ENCODE results near the gene TRIP10.

Gene TRIP10

DNA sequence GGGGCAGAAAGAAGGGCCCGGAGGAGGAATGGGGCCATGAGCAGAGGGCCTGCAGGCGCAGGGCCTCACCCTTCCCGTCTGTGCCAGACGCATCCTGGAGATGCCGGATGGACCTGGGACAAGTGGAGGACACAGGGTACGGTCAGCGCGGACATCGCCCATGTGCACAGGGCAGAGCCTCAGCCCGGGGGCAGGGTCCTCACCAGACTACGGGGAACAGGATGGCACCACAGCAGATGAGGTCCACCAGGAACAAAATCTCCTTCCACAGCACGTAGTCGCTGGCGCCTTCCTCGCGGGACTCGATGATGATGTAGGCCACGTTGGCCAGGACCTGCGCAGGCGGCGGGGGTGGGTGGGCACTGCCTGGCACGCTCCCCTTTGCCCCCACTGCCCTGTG lies 7.7 kb upstream of the TRIP10 start:
- Histone ChIP-seq H3K4me1 (ENCODE audit: control insufficient read depth, insufficient read depth, low read length) (peaks cover 41% of the 10 kb centered on the region), H3K27me3 (ENCODE audit: control insufficient read depth, insufficient read depth, low read length) (no peaks in the 10 kb centered on the region), H3K36me3 (ENCODE audit: control insufficient read depth, insufficient read depth, low read length) (peaks cover 7% of the 10 kb centered on the region), H3K9me3 (ENCODE audit: control insufficient read depth, low read length) (no peaks in the 10 kb centered on the region), H3K4me3 (ENCODE audit: low read length) (no peak overlapping the region), H3K9ac (ENCODE audit: low read length) (no peak overlapping the region)

DNA sequence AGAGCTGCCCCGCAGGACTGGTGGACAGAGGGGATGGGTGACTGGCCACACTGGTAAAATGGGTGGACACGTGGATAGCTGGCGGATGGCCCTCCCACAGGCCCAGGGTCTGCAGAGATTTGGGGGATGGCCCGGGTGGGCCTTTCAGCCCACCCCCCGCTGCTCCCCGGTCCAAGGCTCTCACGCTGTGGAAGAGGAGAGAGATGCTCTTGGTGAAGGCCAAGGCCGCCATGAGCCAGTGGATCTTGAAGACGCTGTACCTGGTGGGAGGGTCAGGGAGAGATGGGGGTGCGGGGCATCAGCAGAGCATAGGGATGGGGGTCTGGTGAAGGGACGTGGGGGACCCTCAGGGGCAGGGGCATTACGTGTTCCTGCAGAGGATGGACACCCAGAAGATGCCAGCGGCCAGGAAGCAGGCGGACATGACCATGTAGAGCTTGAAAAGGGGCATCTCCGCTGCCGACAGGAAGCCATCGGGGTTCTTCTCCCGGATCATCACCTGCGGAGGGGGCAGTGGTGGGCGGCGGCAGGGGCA lies 6.6 kb upstream of the TRIP10 start:
- Histone ChIP-seq H3K9ac (ENCODE audit: low read length) (no peak overlapping the region), H3K9me3 (ENCODE audit: control insufficient read depth, low read length) (no peaks in the 10 kb centered on the region), H3K27me3 (ENCODE audit: control insufficient read depth, insufficient read depth, low read length) (no peaks in the 10 kb centered on the region), H3K4me3 (ENCODE audit: low read length) (no peak overlapping the region), H3K4me1 (ENCODE audit: control insufficient read depth, insufficient read depth, low read length) (peaks cover 42% of the 10 kb centered on the region), H3K36me3 (ENCODE audit: control insufficient read depth, insufficient read depth, low read length) (peaks cover 7% of the 10 kb centered on the region)

DNA sequence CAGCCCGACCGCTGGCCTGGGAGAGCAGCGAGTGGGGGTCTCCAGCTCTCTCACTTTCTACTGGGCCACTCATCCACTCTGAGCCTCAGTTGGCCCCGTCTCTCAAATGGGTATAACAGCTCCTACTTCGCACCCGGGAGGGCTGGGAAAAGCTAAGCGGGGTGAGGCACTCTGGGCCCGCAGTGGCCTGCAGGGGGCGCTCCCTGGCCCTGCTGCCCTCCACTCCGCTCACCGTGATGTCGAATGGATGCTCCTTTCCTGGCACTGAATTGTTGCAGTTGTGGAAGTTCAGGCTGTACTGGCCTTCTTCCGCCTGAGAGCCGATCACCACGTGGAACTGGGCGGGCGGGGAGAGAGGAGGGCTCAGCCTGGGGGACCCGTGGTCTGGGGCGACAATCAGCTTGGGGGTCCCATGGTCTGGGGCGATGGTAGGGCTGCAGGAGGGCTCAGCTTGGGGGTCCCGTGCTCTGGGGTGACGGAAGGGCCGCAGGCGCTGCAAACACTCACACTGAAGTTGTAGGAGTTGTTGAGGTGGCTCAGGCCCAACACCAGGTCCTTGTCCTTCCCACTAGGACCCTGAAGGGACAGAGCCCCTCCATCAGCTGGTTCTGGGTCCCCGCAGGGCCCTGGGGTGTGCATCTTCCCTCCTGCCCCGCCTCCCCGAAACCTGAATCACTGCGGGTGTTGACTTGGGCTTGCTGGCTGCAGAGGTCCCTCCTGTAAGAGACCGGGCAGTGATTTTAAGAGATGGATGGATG lies 6.0 kb upstream of the TRIP10 start:
- Histone ChIP-seq H3K4me1 (ENCODE audit: control insufficient read depth, insufficient read depth, low read length) (peaks cover 44% of the 10 kb centered on the region), H3K4me3 (ENCODE audit: low read length) (no peak overlapping the region), H3K36me3 (ENCODE audit: control insufficient read depth, insufficient read depth, low read length) (peaks cover 7% of the 10 kb centered on the region), H3K9ac (ENCODE audit: low read length) (no peak overlapping the region), H3K27me3 (ENCODE audit: control insufficient read depth, insufficient read depth, low read length) (no peaks in the 10 kb centered on the region), H3K9me3 (ENCODE audit: control insufficient read depth, low read length) (no peaks in the 10 kb centered on the region)

DNA sequence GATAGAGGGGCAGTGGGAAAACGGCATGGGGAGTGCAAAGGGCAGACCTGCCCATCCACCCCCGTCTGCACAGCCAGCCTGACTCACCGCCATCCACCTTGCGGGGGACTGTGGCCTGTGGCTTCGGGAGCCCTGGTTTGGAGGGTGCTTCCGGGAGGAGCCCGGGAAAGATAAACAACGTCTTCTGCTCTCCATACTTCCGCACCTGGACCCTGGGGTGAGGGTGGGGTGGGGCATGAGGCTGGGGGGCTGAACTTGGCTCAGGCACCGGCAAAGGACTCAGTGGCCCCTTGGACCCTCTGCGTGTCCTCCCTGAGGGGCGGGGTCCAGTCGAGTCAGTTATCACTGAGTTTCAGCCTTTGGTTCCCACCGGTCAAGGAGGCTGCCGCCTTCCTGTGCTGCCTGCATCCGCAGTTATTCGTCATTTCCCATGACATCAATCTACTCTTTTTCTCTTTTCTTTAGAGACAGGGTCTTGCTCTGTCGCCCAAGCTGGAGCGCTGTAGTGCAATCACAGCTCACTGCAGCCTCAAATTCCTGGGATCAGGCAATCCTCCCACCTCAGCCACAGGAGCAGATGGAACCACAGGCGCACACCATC lies 5.3 kb upstream of the TRIP10 start:
- Histone ChIP-seq H3K36me3 (ENCODE audit: control insufficient read depth, insufficient read depth, low read length) (peaks cover 7% of the 10 kb centered on the region), H3K9me3 (ENCODE audit: control insufficient read depth, low read length) (no peaks in the 10 kb centered on the region), H3K4me3 (ENCODE audit: low read length) (no peak overlapping the region), H3K27me3 (ENCODE audit: control insufficient read depth, insufficient read depth, low read length) (no peaks in the 10 kb centered on the region), H3K4me1 (ENCODE audit: control insufficient read depth, insufficient read depth, low read length) (peaks cover 44% of the 10 kb centered on the region), H3K9ac (ENCODE audit: low read length) (no peak overlapping the region)

DNA sequence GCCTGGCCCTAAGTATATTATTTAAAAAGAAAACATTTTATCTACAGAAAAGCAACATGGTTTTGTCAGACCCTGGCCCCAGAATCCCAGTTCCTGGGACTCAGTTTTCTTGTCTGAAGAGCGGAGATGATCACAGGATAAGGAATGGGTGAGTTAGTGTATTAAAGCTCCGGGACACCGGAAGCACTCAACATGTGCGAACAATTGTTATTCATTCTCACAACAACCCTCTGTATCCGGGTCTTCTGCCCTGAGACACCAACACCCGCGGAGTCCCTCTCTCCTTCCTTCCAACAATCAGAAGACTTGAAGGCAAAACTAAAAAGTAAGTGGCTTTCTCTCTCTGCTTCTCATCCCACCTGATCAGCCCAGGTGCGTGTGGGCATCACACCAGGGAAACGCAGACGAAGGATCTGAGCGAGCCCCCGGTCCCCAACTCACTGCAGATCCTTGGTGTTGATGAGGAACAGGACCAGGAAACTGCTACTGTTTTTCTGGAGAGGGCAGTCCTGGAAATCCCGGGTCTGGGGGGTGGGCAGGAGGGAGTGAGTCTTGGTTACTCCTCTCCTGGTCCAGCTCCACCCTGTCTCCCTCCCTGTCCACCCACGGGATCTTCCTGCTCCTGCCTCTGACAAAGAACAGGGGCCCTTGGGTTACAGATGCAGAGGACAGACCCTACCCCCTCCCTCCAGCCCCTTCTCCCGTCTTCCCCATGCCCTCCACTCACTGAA lies 4.1 kb upstream of the TRIP10 start:
- Histone ChIP-seq H3K4me3 (ENCODE audit: low read length) (no peak overlapping the region), H3K9ac (ENCODE audit: low read length) (peak overlapping the region; percentile 73), H3K27me3 (ENCODE audit: control insufficient read depth, insufficient read depth, low read length) (no peaks in the 10 kb centered on the region), H3K36me3 (ENCODE audit: control insufficient read depth, insufficient read depth, low read length) (peaks cover 7% of the 10 kb centered on the region), H3K4me1 (ENCODE audit: control insufficient read depth, insufficient read depth, low read length) (peaks cover 35% of the 10 kb centered on the region), H3K9me3 (ENCODE audit: control insufficient read depth, low read length) (no peaks in the 10 kb centered on the region)

DNA sequence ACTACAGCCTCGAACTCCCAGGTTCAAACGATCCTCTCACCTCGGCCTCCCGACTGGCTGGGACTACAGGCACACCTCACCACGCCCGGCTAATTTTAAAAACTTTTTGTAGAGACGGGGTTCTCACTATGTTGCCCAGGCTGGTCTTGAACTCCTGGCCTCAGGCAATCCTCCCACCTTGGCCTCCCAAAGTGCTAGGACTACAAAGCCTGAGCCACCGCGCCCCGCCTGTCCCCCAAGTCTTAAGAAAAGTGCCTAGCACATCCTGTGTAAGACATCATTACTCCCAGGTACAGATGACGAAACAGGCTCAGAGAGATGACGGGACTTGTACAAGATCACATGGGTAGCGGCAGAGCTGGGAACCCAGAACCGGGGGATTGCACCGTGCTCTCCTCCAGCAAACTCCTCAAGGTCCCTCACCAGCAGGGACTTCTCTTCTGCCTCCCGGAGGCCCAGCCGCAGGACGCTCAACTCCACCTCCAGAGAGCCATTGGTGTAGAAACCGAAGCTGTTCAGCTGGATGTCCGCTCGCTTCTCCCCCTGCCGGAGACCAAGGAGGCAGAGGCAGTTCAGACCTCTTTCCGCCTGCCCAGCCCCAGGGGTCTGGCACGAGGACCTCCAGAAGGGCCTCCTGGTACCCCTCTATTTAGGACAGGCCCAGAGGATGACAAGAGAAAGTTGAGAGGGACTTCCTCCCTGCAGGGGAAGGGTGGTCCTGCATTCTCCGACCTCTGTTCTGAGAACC lies 3.1 kb upstream of the TRIP10 start:
- peak overlapping the region; percentile 29 for H3K4me3 ChIP-seq (ENCODE audit: low read length)
- H3K9me3 ChIP-seq (ENCODE audit: control insufficient read depth, low read length), result no peaks in the 10 kb centered on the region
- H3K36me3 ChIP-seq (ENCODE audit: control insufficient read depth, insufficient read depth, low read length), result peaks cover 7% of the 10 kb centered on the region
- H3K4me1 ChIP-seq (ENCODE audit: control insufficient read depth, insufficient read depth, low read length), result peaks cover 36% of the 10 kb centered on the region
- H3K27me3 ChIP-seq (ENCODE audit: control insufficient read depth, insufficient read depth, low read length), result no peaks in the 10 kb centered on the region
- H3K9ac ChIP-seq (ENCODE audit: low read length), result peak overlapping the region; percentile 73

DNA sequence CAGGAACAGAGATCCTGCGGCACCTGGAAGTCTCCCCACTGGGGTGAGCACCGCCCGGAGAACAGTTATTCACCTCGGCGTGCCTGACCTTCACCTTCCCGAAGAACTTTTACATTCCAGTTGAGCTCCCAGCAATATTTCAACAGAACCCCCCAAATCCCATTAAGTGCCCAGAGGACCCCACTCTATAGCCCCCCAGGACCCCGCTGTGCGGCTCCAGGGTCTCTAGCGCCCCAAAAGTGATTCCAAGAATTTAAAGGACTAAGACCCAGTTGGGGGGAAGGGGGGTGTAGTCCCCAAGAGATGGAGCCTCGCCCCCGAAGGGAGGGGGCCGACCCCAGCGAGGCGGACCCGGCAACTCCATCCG lies 2.6 kb upstream of the TRIP10 start:
- Histone ChIP-seq H3K36me3 (ENCODE audit: control insufficient read depth, insufficient read depth, low read length) (peaks cover 7% of the 10 kb centered on the region), H3K4me1 (ENCODE audit: control insufficient read depth, insufficient read depth, low read length) (peaks cover 36% of the 10 kb centered on the region)

DNA sequence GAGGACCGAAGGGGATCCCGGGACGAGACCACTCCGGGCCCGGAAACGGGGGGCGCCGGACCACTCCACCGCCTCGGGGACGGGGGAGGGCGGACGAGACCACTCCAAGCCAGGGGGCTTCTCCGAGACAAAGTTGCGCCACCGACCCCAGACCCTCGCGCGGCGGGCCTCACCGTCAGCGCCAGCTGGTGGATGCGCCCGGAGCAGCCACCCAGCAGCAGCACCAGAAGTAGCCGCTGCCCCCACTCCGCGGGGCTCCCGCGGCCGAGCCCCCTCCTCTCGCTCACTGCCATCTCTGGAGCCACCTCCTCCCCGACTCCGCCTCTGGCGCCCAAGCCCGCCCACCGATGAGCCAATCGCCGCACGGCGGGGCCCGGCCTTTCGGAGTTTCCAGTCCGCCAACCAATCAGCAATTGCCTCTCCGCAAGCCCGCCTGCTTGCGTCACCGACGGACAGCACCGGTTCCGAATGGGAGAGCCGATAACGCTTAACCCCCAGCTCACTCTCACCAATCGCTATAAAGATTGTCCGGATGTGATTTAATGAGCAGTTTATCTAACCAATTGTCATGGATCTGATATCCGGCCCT lies 2.1 kb upstream of the TRIP10 start, which contains the start of gene GPR108:
GPR108 (minus strand) TSS at position 297 of the 589 bp plus-strand sequence; CDS start at position 293, 4 bp downstream.
- H3K4me1 ChIP-seq (ENCODE audit: control insufficient read depth, insufficient read depth, low read length), result peaks cover 36% of the 10 kb centered on the region
- no peaks in the 10 kb centered on the region for H3K27me3 ChIP-seq (ENCODE audit: control insufficient read depth, insufficient read depth, low read length)
- H3K36me3 ChIP-seq (ENCODE audit: control insufficient read depth, insufficient read depth, low read length), result peaks cover 7% of the 10 kb centered on the region
- no peaks in the 10 kb centered on the region for H3K9me3 ChIP-seq (ENCODE audit: control insufficient read depth, low read length)
- peak within 1 kb of the TSS; percentile 73 for H3K9ac ChIP-seq (ENCODE audit: low read length)
- peak within 1 kb of the TSS; percentile 29 for H3K4me3 ChIP-seq (ENCODE audit: low read length)

More for the DNA sequence above, 2.6 kb upstream of the TRIP10 start:
- H3K9me3 ChIP-seq (ENCODE audit: control insufficient read depth, low read length), result no peaks in the 10 kb centered on the region
- H3K4me3 ChIP-seq (ENCODE audit: low read length), result peak overlapping the region; percentile 29
- no peaks in the 10 kb centered on the region for H3K27me3 ChIP-seq (ENCODE audit: control insufficient read depth, insufficient read depth, low read length)
- H3K9ac ChIP-seq (ENCODE audit: low read length), result peak overlapping the region; percentile 73

DNA sequence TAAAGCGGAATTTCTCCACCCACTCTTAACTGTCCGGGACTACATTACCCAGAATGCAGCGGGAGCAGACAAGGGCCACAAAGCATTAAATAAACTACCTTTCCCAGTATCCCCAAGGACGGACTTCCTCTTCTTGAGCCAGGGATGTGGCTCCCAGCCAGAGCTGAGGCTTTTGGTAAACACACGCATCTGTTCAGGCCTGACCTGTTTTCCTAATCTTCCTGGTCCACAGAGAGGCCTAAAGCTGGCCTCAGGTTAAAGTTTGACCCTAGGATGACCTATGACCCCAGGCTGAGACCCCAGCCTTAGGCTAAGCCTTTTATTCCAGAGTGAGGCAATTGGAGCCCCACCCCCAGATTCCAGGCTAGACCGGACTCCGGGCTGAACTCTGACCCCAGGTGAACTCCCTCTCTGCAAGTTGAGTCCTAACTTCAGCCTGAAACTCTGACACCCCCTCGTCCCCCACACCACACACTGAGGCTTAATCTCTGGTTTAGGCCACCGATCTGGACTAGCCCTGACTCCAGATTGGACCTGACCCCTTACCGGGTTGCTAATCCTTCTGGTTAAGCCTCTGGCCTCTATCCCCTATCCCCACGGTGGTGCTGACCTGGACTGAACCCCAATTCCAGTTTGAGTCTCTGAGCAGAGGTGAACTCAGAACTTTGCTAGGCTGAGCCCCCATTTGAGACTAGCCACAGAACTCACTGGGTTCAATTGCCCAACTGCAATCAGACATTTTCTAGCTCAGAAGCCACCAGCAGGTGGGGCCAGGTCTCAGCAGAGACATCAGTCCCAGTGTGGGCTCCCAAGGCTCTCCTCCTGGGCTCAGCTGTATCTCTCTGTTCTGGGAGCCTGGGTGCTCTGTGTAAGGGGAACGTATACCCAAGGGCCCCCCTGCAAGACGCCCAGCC lies 1.4 kb upstream of the TRIP10 start:
- Histone ChIP-seq H3K9ac (ENCODE audit: low read length) (no peak overlapping the region), H3K4me3 (ENCODE audit: low read length) (peak overlapping the region; percentile 57), H3K4me1 (ENCODE audit: control insufficient read depth, insufficient read depth, low read length) (peaks cover 36% of the 10 kb centered on the region), H3K36me3 (ENCODE audit: control insufficient read depth, insufficient read depth, low read length) (peaks cover 4% of the 10 kb centered on the region), H3K27me3 (ENCODE audit: control insufficient read depth, insufficient read depth, low read length) (no peaks in the 10 kb centered on the region), H3K9me3 (ENCODE audit: control insufficient read depth, low read length) (no peaks in the 10 kb centered on the region)

DNA sequence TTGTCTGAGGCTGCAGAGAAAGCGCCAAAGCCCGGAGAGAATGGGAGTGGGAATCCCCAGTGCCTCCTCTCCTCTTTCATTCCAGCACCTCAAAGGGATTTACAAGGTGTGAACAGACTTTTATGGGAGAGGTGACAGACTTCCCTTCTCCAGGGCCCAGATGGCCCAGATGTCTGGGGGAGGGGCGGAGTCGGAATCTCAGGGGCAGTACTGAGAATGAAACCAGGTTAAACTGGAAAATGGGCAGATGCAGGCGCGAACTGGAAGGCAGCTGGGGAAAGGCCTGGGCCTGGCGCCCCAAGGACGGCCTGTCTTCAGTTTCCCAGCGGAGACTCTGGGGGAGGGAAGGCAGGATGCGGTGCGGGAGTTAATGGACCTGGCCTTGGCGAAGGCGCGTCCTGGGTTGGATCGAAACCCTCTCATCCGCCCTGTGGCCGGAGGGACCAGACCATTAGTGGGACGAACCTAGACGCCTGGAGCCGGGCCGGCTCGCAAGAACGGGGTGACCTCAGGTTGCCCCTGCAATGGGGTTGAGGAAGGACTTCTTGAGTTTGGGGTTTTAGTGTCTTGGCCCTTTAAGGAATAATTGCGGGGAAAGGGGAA lies 592 bp upstream of the TRIP10 start:
- H3K9ac ChIP-seq (ENCODE audit: low read length), result peak overlapping the region; percentile 67
- no peaks in the 10 kb centered on the region for H3K27me3 ChIP-seq (ENCODE audit: control insufficient read depth, insufficient read depth, low read length)
- H3K36me3 ChIP-seq (ENCODE audit: control insufficient read depth, insufficient read depth, low read length), result no peaks in the 10 kb centered on the region
- no peaks in the 10 kb centered on the region for H3K9me3 ChIP-seq (ENCODE audit: control insufficient read depth, low read length)
- peak overlapping the region; percentile 57 for H3K4me3 ChIP-seq (ENCODE audit: low read length)
- H3K4me1 ChIP-seq (ENCODE audit: control insufficient read depth, insufficient read depth, low read length), result peaks cover 38% of the 10 kb centered on the region

Measured in mucosa of stomach (tissue), 1 donor.